ENCODE measurements around the gene ATF6.

The ATF6 gene

DNA sequence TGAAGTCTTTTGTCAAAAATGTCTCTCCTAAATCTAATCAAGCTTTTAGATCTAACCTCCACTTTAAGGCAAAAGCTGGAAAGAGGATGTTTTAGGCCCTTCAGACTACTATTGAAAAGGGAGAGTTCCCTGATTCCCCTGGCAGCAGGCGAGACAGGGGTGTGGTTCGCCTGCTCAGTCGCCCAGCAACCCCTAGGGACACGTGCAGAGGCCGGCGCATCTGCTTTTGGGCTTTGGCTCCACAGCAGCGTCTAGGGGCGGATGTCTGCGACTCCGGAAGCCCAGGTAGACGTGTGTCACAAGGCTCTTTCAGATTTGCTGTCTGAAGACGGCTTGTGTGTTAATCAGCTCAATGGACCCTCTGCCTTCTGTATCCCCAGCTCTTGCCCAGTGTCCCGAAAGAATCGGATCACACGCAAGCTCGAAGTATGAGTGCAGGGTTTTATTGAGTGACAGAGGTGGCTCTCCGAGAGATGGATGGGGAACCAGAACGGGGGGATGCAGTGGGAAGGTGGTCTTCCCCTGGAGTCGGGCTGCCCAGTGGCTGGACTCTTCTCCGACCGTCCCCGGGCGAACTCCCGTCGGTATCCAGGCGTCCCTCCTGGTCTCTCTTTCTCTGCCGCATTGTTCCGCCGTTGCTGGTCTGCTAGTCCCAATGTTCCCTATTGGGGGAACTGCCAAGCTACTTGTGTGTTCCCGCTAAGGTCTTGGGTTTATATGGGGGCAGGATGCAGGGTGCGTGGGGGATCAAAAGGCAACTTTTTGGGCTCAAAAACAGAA lies 212.1 kb downstream of the ATF6 start:
- DNase-seq: no peak

DNA sequence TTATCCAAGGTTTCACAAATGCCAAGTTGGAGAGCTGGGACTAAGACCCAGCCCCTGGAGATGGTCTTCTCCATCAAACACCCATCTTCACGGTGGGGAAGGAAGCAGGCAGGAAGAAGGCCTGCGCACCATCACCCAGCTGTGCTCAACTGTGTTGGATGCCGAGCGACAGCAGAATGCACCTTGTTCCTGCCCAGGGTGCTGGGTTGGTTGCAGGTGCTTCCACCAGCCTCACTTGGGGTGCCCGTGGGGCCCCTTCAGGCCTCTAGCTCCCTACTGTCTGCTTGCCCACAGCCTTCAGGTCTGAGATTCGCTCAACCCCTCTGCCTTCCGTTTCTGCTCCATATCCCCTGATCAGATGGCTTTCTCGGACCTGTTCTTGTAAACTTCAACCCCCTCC lies 215.0 kb downstream of the ATF6 start:
- DNase-seq: no peak

DNA sequence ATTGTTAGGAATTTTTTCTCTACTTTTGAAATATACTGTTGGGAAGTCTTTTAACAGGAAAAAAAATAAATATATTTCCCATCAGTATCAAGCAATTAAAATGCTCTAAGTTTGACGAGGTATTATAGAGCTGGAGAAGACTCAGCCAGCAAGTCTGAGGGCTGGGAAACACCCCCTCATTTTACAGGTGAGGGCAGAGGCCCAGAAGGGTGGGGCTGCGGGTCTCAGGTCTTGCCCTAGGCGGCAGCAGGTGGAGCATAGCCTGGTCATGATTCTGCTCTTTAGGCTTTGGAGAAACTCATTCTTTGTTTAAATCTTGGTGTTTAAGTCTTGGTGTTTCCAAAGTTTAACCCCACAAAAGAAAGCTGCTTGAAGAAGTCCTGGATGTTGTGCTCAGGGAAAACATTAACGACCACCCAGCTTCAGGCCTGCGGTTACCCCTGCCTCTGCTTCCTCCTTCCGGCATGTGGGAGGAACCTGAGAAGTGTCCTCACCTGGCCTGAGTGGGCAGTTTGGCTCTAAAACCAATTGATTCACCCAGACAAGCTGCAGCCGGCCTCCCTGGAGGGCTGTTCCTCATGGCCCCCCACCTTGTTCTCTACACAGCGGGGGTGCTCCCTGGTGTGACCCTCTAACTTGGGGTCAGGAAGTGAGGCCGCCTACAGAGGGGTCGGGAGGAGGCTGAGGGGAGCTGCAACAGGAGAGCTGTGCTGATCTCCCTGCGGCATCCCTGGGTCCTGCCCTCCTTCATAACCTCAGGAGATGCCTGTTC lies 215.8 kb downstream of the ATF6 start:
- DNase-seq: no peak

DNA sequence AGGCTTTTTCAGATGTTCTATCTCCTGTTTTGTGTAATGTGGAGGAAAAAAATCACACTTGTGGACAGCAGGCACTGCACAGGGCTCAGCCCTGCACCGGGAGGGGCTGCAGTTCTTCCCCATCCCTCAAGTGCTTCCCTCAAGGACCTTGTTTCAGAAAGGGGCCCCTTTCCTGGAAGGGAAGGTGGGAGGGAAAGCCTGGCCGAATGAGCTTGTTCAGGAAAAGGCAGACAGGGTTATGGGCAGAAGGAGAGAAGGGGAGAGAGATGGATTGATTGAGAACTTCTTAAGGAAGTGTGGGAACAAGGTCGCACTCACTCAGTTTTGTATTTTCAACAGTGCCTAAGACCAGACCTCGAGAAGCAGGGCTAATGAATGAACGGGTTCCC lies 216.4 kb downstream of the ATF6 start:
- no peak for DNase-seq

GRCh38 chr1:161982917-161983316 lies 216.8 kb downstream of the ATF6 start:
- no peak for DNase-seq

DNA sequence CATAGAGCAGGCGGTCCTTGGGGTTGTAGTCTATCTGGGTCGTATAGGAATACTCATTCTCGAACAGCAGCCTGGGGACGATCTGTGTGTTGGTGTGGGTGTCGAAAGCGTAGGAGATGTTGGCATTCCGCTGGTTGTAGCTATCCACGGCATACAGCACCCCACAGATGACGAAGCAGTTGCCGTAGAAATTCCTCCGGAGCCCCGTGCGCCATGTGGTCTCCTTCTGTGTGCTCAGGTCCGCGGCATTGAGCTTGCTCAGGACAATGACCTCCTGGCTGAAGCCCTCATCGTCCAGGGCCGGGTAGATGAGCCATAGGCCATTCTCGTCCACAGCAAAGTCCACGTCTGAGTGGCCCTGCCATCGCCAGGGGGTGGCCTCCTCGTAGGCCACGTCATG lies 217.6 kb downstream of the ATF6 start:
- DNase-seq: no peak

DNA sequence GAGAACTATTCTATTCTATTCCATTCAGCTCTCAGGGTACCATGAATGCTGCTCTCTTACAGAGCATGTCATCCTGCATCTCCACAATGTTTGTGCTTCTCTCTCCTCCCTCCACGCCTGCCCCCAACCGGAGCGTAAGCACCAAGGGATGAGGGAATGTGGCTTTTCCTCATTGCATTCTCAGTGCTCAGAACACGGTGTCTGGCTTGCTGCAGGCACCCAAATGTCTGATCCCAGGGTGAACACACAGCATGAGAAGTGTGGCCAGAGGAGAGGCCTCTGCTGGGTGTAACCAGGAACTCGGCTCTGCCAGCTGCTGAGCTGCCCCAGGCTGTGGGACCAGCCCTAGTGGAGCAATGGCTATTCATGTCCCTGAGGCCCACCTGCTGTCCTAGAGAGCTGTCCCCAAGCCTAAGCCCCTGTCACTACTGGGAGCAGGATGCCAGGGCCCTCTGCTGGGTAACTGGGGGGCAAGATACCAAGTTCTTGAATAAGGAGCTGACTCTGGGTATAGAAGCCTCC lies 219.2 kb downstream of the ATF6 start:
- DNase-seq: no peak

DNA sequence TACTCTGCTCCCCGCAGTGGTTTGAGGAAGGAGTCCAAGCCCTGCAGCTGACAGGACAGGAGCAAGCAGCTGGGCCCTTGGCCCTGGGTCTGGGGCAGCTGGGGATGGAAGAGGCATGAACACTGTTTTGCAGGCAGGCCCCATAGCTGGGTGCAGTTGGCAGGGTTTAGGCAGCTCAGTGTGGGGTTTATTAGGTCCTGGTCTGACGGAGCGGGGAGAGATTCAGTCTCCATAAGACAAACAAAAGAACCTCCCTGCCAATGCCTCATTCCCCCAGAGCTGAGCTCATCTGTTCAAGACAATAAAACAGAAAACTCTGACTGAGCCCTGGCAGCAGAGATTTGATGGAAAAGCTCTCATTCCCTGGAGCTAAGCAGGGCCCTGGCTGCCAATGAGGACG lies 220.2 kb downstream of the ATF6 start:
- no peak for DNase-seq

DNA sequence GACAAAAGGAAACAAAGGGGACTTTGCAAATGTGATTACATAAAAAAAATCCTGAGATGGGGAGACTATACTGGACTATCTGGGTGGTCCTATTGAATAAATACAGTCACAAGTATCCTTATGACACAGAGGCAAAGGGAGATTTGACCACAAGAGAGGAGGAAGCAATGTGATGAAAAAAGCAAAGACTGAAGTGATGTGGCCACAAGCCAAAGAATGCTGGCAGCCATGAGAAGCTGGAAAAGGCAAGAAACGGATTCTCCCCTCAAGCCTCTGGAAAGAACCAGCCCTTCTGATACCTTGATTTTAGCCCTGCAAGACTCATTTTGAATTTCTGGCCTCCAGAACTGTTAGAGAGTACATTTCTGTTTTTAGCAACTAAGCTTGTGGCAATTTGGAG lies 221.2 kb downstream of the ATF6 start:
- DNase-seq: no peak

GRCh38 chr1:161987872-161988271 lies 221.8 kb downstream of the ATF6 start:
- DNase-seq: no peak

GRCh38 chr1:161988413-161988812 lies 222.3 kb downstream of the ATF6 start:
- DNase-seq: no peak

DNA sequence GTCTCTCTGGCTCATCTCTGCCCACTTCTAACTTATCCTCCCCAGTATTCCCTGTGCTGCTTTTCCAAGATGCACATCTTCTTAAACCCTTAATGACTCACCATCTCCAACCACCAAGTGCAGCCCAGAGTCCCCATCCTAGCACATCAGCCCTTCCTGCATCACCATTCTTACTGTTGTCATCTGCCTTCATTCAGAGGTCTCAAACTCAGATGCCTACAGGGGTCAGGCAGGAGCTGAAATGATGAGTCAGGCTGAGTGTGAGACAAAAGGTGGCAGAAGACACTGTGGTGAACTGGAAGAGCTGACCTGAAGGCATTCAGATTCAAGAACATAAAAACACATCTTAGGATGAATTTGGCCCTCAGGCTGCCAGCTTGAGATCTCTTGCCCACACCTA lies 223.0 kb downstream of the ATF6 start:
- no peak for DNase-seq

- no peak for DNase-seq
Measured at GRCh38 chr1:161989786-161990185, 223.7 kb downstream of the ATF6 start.

GRCh38 chr1:161993576-161993975 lies 227.5 kb downstream of the ATF6 start:
- DNase-seq: no peak

DNA sequence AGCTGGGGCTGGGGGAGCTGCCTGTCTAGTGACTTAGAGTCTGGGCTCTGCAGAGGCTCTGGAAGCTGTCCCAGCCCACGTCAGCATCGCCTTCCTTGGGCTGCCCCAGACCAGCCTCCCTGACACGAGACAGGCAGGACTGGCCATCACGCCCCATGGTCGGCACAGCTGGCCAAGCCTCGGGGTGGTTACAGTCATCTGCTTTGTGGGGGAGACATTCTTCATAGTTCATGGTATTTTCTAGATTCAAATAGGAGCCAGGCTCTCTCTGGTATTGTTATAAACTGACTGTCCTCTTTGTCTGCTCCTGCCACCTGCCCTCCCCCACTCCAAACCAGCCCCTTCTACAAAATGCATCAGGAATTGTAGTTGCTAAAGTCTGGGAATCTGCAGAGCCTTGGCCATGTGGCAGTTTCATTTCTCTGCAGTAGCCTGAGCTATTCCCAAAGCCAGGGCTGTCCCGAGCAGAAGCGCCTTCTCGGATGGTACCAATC lies 228.1 kb downstream of the ATF6 start:
- DNase-seq: no peak

- no peak for DNase-seq
Measured at GRCh38 chr1:161997152-161997551, 231.0 kb downstream of the ATF6 start.

DNA sequence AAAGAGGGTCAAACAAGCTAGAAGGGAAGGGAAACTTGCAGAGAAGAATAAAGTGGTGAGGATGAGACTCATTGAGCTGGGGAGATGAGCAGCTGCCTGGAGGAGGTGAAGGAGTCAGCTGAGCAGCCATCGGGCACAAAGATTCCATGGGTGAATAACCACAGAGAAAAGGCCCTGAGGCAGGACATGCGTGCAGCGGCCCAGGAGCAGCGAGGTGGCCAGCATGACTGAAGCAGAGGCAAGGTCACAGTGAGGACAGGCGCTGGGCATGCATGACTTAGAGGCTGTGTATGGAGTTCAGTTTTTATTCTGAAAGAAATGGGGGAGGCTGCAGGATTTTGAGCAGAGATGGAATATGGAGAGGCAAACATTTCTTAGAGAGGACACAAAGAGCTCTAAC lies 232.7 kb downstream of the ATF6 start:
- DNase-seq: no peak

- no peak for DNase-seq
Measured at GRCh38 chr1:161999301-162000052, 233.4 kb downstream of the ATF6 start.

DNA sequence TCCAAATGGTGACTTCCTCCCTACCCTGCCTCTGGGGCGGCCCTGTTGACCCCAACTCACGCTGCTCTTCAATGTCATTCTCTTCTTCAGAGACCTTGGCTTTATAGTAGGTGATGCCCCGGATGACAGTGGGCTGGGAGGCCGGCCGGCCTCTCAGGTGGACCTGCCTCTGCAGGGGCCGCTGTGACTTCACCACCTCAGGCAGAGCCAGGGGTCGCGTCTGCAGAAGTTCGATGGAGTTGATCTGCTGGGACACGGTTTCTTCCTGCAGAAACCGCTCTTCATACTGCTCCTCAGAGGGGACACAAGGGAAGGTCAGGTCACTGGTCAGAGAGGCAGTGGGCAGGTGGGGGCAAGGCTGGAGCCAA lies 233.9 kb downstream of the ATF6 start:
- DNase-seq: no peak

- no peak for DNase-seq
Measured at GRCh38 chr1:162003061-162003829, 237.1 kb downstream of the ATF6 start.

DNA sequence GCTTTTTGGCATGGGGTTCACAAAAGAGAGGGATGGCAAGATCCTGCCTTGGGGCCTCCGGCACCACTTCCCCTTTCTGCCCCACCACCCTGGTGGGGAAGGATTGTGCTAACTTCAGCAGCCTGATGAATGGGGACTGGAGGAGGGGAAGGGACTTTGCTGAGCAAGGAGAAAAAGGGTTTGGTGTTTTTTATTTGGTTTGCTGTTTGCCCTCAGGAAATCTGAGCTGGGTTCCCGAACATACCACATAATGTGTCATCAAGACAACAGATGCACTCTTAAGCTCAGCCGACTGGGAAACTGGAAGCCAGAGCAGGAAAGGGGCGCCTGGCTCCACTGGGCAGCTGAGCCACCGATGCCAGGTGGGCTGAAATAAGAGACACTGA lies 237.7 kb downstream of the ATF6 start:
- no peak for DNase-seq

GRCh38 chr1:162004441-162004950 lies 238.4 kb downstream of the ATF6 start:
- DNase-seq: no peak
